K562 (cell line): ENCODE results near the gene NR6A1. TPM values are rescaled to one million over a fixed set of nuclear protein-coding genes. Genes with fewer than 3 reads are reported as not detected.

Experiments
- ATAC-seq: fragments of 200-7000 bp; cut with Tn5 transposase; 3 replicates; pipeline ENCODE4 v1.9.1; 2020; ENCODE audit warnings: moderate library complexity
- BruUV-seq: library from RNA; stranded (reverse); fragments of 400-500 nt; replicated peaks from 2 replicates; lab custom pipeline; 2021; lab: Mats Ljungman, UMichigan
- CTCF ChIA-PET: fragments of 300-600 bp; formaldehyde crosslinking; extraction: SDS; loops from one replicate; lab custom pipeline; 2021; ENCODE audit warnings: low intra/inter-chr PET ratio; lab: Yijun Ruan, JAX
- POLR2A ChIA-PET: fragments of 300-600, 350-650 bp; sonication (Branson Sonifier 250); formaldehyde crosslinking; extraction: SDS; loops from one replicate; lab custom pipeline; 2021; ENCODE audit warnings: antibody characterized with exemption, inconsistent platforms; lab: Yijun Ruan, JAX
- DNase-seq, 4 experiments: peaks; one replicate each; pipeline versions ENCODE4 v3.0.0 to v3.0.0-alpha.2; 2011 to 2018; ENCODE audit warnings: low spot score in 3 of 4, mixed read lengths in 3 of 4; ENCODE audit errors: extremely low read depth in 1 of 4
- FAIRE-seq: peaks from 2 replicates; lab custom pipeline; 2011; peaks lifted over from hg19 to GRCh38; lab: Jason Lieb, UNC
- H2AFZ ChIP-seq: 2 replicates; pipeline ENCODE4 v1.6.0; 2011; ENCODE audit warnings: low read depth, low read length, control low read depth, inconsistent platforms
- H3K27ac ChIP-seq: fragments of 200-600 bp; 3 replicates; pipeline ENCODE4 v1.8.0; 2011; ENCODE audit warnings: low read depth, mild to moderate bottlenecking, control low read depth, inconsistent platforms, low read length, moderate library complexity, mixed read lengths; ENCODE audit errors: extremely low read depth
- H3K27me3 ChIP-seq, 2 experiments: fragments of 300-600 bp in 1 of 2; 2 replicates in 1 of 2; 3 replicates in 1 of 2; pipeline versions ENCODE4 v1.6.0 to v1.8.0; 2011; ENCODE audit warnings: inconsistent platforms in 2 of 2, low read length in 2 of 2, mild to moderate bottlenecking in 1 of 2, mixed read lengths in 1 of 2, moderate library complexity in 1 of 2; ENCODE audit not compliant: control insufficient read depth in 2 of 2, insufficient read depth in 2 of 2
- H3K36me3 ChIP-seq: fragments of 300-600 bp; 3 replicates; pipeline ENCODE4 v1.8.0; 2011; ENCODE audit warnings: mild to moderate bottlenecking, low read length, inconsistent platforms; ENCODE audit not compliant: control insufficient read depth, insufficient read depth
- H3K4me1 ChIP-seq, 2 experiments: fragments of 200-600 bp in 1 of 2; replicated peaks in 1 of 2; 2 replicates in 1 of 2; 3 replicates in 1 of 2; pipeline versions ENCODE4 v1.5.1 to v1.8.0; 2011; ENCODE audit warnings: inconsistent platforms in 2 of 2, low read length in 2 of 2, mild to moderate bottlenecking in 1 of 2, mixed read lengths in 1 of 2, moderate library complexity in 1 of 2; ENCODE audit not compliant: control insufficient read depth in 2 of 2, insufficient read depth in 2 of 2
- H3K4me2 ChIP-seq: 2 replicates; pipeline ENCODE4 v1.6.1; 2011; ENCODE audit warnings: low read length, control low read depth, inconsistent platforms, mixed read lengths; ENCODE audit not compliant: insufficient read depth
- H3K4me3 ChIP-seq: fragments of 200-600 bp; sonication (generic), shearing (Covaris generic); 2 replicates; pipeline ENCODE4 v1.5.1; 2016; ENCODE audit warnings: control low read depth, inconsistent platforms
- H3K79me2 ChIP-seq: fragments of 200-600 bp; 3 replicates; pipeline ENCODE4 v1.8.0; 2011; ENCODE audit warnings: low read length, inconsistent platforms; ENCODE audit not compliant: control insufficient read depth, insufficient read depth
- H3K9ac ChIP-seq, 2 experiments: 2 replicates each; pipeline versions ENCODE4 v1.6.0 to v1.6.1; 2011; ENCODE audit warnings: low read depth in 2 of 2, low read length in 2 of 2, control low read depth in 1 of 2, inconsistent platforms in 1 of 2, mild to moderate bottlenecking in 1 of 2, mixed read lengths in 1 of 2; ENCODE audit not compliant: insufficient read depth in 1 of 2
- H3K9me1 ChIP-seq: one replicate; pipeline ENCODE4 v1.6.0; 2011; ENCODE audit warnings: inconsistent platforms, mild to moderate bottlenecking, low read length, moderate library complexity; ENCODE audit not compliant: control insufficient read depth, insufficient read depth
- H3K9me3 ChIP-seq: replicated peaks from 2 replicates; pipeline ENCODE4 v1.5.1; 2011; ENCODE audit warnings: low read depth, low read length, inconsistent platforms; ENCODE audit not compliant: control insufficient read depth, insufficient read depth
- H4K20me1 ChIP-seq: replicated peaks from 2 replicates; pipeline ENCODE4 v1.6.1; 2011; ENCODE audit warnings: low read length, inconsistent platforms, mixed read lengths; ENCODE audit not compliant: control insufficient read depth, insufficient read depth
- ARID2 ChIP-seq: fragments of 450-650 bp; IDR thresholded peaks from 2 replicates; pipeline ENCODE4 v1.6.1; 2017; ENCODE audit warnings: antibody characterized with exemption, mild to moderate bottlenecking
- CEBPG ChIP-seq, 3 experiments: fragments of 200-800 bp in 1 of 3; sonication (Bioruptor generic) in 1 of 3; sonication (generic) in 1 of 3; formaldehyde crosslinking in 1 of 3; IDR thresholded peaks in 2 of 3; conservative IDR thresholded peaks in 1 of 3; 2 replicates each; pipeline versions ENCODE4 v1.6.1 to v1.8.0; 2016 to 2022; ENCODE audit warnings: missing compliant biosample characterization in 2 of 3, missing genetic modification characterization in 2 of 3, mild to moderate bottlenecking in 1 of 3, missing genetic modification reagents in 1 of 3
- ETV5 ChIP-seq: sonication (generic); formaldehyde crosslinking; IDR thresholded peaks from 2 replicates; pipeline ENCODE4 v1.4.0; 2020; ENCODE audit warnings: low read depth, mild to moderate bottlenecking, missing genetic modification reagents
- EWSR1 ChIP-seq: fragments of 450-650 bp; IDR thresholded peaks from 2 replicates; pipeline ENCODE4 v1.6.1; 2018; ENCODE audit warnings: borderline replicate concordance, mild to moderate bottlenecking, low read depth, moderate library complexity; ENCODE audit not compliant: partially characterized antibody
- FOXA1 ChIP-seq: fragments of 450-650 bp; IDR thresholded peaks from 2 replicates; pipeline ENCODE4 v1.6.1; 2016; ENCODE audit warnings: mild to moderate bottlenecking, borderline replicate concordance
- GTF2E2 ChIP-seq: fragments of 200-800 bp; sonication (Bioruptor generic); IDR thresholded peaks from 2 replicates; pipeline ENCODE4 v1.6.1; 2016; ENCODE audit warnings: missing genetic modification characterization, missing compliant biosample characterization
- GTF2F1 ChIP-seq: IDR thresholded peaks from 2 replicates; pipeline ENCODE4 v1.6.1; 2011; ENCODE audit warnings: low read depth, low read length, improper control_type of control experiment
- PBX2 ChIP-seq, 2 experiments: IDR thresholded peaks in 1 of 2; conservative IDR thresholded peaks in 1 of 2; 2 replicates each; pipeline ENCODE4 v1.6.1; 2016; ENCODE audit warnings: low read depth in 2 of 2, mild to moderate bottlenecking in 1 of 2, missing compliant biosample characterization in 1 of 2, missing genetic modification characterization in 1 of 2, moderate library complexity in 1 of 2
- PKNOX1 ChIP-seq: fragments of 450-650 bp; IDR thresholded peaks from 2 replicates; pipeline ENCODE4 v1.6.1; 2016
- SIN3A ChIP-seq, 2 experiments: fragments of 150-350 bp in 1 of 2; IDR thresholded peaks; 2 replicates each; pipeline ENCODE4 v1.6.1; 2011 to 2016; ENCODE audit warnings: borderline replicate concordance in 2 of 2, low read depth in 2 of 2, low read length in 2 of 2, mild to moderate bottlenecking in 2 of 2, moderate library complexity in 2 of 2; ENCODE audit not compliant: control insufficient read depth in 1 of 2
- SIN3B ChIP-seq: fragments of 450-650 bp; IDR thresholded peaks from 2 replicates; pipeline ENCODE4 v1.6.1; 2017; ENCODE audit warnings: low read depth, mild to moderate bottlenecking, moderate library complexity
- SP2 ChIP-seq: IDR thresholded peaks from 2 replicates; pipeline ENCODE4 v1.6.1; 2011; ENCODE audit warnings: mild to moderate bottlenecking, low read depth, low read length, moderate library complexity; ENCODE audit not compliant: poor library complexity, severe bottlenecking; ENCODE audit errors: extremely low read depth
- TCFL5 ChIP-seq: fragments of 250-450 bp; sonication (Bioruptor Pico); conservative IDR thresholded peaks from 2 replicates; pipeline ENCODE4 v1.6.1; 2021; ENCODE audit warnings: mild to moderate bottlenecking, moderate library complexity, matching md5 sums
- TGIF2 ChIP-seq: sonication (generic); formaldehyde crosslinking; IDR thresholded peaks from 2 replicates; pipeline ENCODE4 v1.8.1; 2022; ENCODE audit warnings: mild to moderate bottlenecking, missing genetic modification reagents, moderate library complexity
- ZC3H4 ChIP-seq: sonication (generic); formaldehyde crosslinking; IDR thresholded peaks from 2 replicates; pipeline ENCODE4 v1.9.0; 2021; ENCODE audit warnings: missing genetic modification reagents, borderline replicate concordance
- ZNF75A ChIP-seq: fragments of 450-650 bp; formaldehyde crosslinking; IDR thresholded peaks from 2 replicates; pipeline ENCODE4 v1.4.0; 2020; ENCODE audit warnings: mild to moderate bottlenecking
- WGBS: fragments of 100-300 bp; shearing (Covaris generic); methylation state at CpG from one replicate; pipeline ENCODE4 v1.1.6; 2016; ENCODE audit warnings: low coverage, mixed read lengths; ENCODE audit not compliant: insufficient coverage; ENCODE audit errors: missing lambda C conversion rate; 5-methylcytosine and 5-hydroxymethylcytosine counted together
- in situ Hi-C: fragments of 300-500 bp; cut with MboI; formaldehyde crosslinking; loops from 4 replicates; pipeline ENCODE4 v1.15.0; 2018; ENCODE audit warnings: inconsistent platforms, mixed read lengths
- intact Hi-C: fragments of 100-400 bp; cut with micrococcal nuclease; formaldehyde crosslinking; loops from 2 replicates; pipeline ENCODE4 v1.14.2; 2022
- polyA plus RNA-seq, 8 experiments: library from polyadenylated mRNA; depleted of rRNA in 4 of 8; stranded (reverse) in 5 of 8; unstranded in 3 of 8; fragments of >200 nt; fragmentation: Nextera tagmentation in 2 of 8; fragmentation: Illumina TruSeq in 1 of 8; extraction: Ambion mirVana in 2 of 8; extraction: Trizol in 1 of 8; gene quantifications; 2 replicates each; pipeline versions ENCODE4 v1.2.1 to v1.2.3, GENCODE V29; 2011 to 2014; ENCODE audit warnings: inconsistent platforms in 1 of 8, missing spikeins in 1 of 8
- total RNA-seq, 7 experiments: library from RNA; depleted of rRNA in 6 of 7; stranded (reverse); fragments of >200 nt in 6 of 7; fragmentation: Illumina TruSeq in 2 of 7; extraction: Trizol in 2 of 7; gene quantifications; 2 replicates each; pipeline versions ENCODE4 v1.2.1 to v1.2.3, GENCODE V29; 2011 to 2021; ENCODE audit warnings: low replicate concordance in 1 of 7

NR6A1 gene
- total and polyA plus RNA-seq, 9 of the 15 experiments (the other 6 are each of a cell fraction or from before 2014, with no cell fraction given) = 9.7 to 55.4 (median 28.3) TPM

GRCh38 chr9:124764774-124765438 lies 6.2 kb downstream of the NR6A1 start (continued):
- no peak for TF ChIP-seq TCFL5 (CRISPR knock-in tag)
- TF ChIP-seq FOXA1 = no peak
- TF ChIP-seq TGIF2 (CRISPR knock-in tag) = no peak
- TF ChIP-seq ZNF75A (CRISPR knock-in tag) = no peak
- no peak; the same call in 1 of the 2 replicates for TF ChIP-seq SIN3B
- TF ChIP-seq EWSR1 = no peak
- TF ChIP-seq ZC3H4 = no peak
- no peak for TF ChIP-seq ETV5 (CRISPR knock-in tag)
- no peak for TF ChIP-seq SIN3A (IDR thresholded peaks at IDR 0.05; ENCODE audit: borderline replicate concordance in 2 of 2, control insufficient read depth in 1 of 2, low read depth in 2 of 2, low read length in 2 of 2)
- no peak for TF ChIP-seq GTF2E2 (tag)

- Histone ChIP-seq H3K27me3 (no peaks in the 10 kb centered on the region), H3K9me1 (no peaks in the 10 kb centered on the region), H3K4me1 (peaks cover 0 to 43% of the 10 kb centered on the region in 2 experiments; a peak in 4 of 5 replicates), H3K4me3 (no peak overlapping the region), H3K9me3 (no peaks in the 10 kb centered on the region), H4K20me1 (no peaks in the 10 kb centered on the region), H3K9ac (no peak overlapping the region), H3K27ac (no peak overlapping the region), H3K36me3 (0 out of 3 replicates have a peak, but pooled peaks cover 2% of the 10 kb centered on the region), H3K79me2 (peaks cover 94% of the 10 kb centered on the region), H2AFZ (no peak overlapping the region), H3K4me2 (no peak overlapping the region)
- DNase-seq (no peak), FAIRE-seq (no peak), ATAC-seq (no peak)
- BruUV-seq = no TSS peak
- POLR2A ChIA-PET = interaction anchor here (0.6 to 2.2 kb wide), 4 partner anchors 8 to 99 kb away, joined by 3 to 5 read pairs (median 4); partner anchors contain the start of genes ARPC5L, NR6A1 and RPL35
- in situ Hi-C loops (loop anchor here (5.0 kb wide), 2 partner anchors 45 to 150 kb away; no protein-coding TSS in a partner anchor), intact Hi-C loops (no loop called here)
- 55% methylated on average over 3 of the region's 3 CpGs for WGBS
- CTCF ChIA-PET = interaction anchor here (1.3 kb wide), 1 partner anchor 51 kb away, joined by 5 read pairs; no protein-coding TSS in a partner anchor
- TF ChIP-seq CEBPG (CRISPR knock-in tag; IDR thresholded peaks at IDR 0.05) (no peak), CEBPG (tag; conservative IDR thresholded peaks at IDR 0.05 in 1 of 2, IDR thresholded peaks at IDR 0.05 in 1 of 2) (peak in 1 of 2 experiments; percentile 58; a peak in 2 of 4 replicates), PBX2 (CRISPR knock-in tag; IDR thresholded peaks at IDR 0.05; ENCODE audit: low read depth) (no peak), PBX2 (tag; conservative IDR thresholded peaks at IDR 0.05; ENCODE audit: low read depth) (peak; percentile 69), ARID2 (no peak), SP2 (no peak), PKNOX1 (peak; percentile 58), GTF2E2 (tag) (no peak), GTF2F1 (no peak)
These were observed 8.5 kb downstream of the NR6A1 start for GRCh38 chr9:124762633-124763032.
